A549 (cell line): ENCODE measurements around the gene DCLK1. TPM values are rescaled to one million over a fixed set of nuclear protein-coding genes. Genes with fewer than 3 reads are reported as not detected.
A peak's percentile ranks its signal among the peaks of the same experiment; 100 is the strongest.

ENCODE experiments used
- ATAC-seq, 2 experiments: fragments of 200-7000 bp in 1 of 2; fragments of >200 bp in 1 of 2; cut with Nextera tagmentation in 1 of 2; cut with Tn5 transposase in 1 of 2; 3 replicates each; pipeline versions ENCODE4 v1.8.0 to v1.9.1; 2018 to 2020; ENCODE audit warnings: mild to moderate bottlenecking in 1 of 2, moderate library complexity in 1 of 2
- CTCF ChIA-PET: fragments of 300-600 bp; sonication (Branson Sonifier 250); formaldehyde crosslinking; extraction: SDS; loops from one replicate; lab custom pipeline; 2021; ENCODE audit warnings: antibody characterized with exemption, inconsistent platforms; lab: Yijun Ruan, JAX
- POLR2A ChIA-PET: fragments of 350-600 bp; formaldehyde crosslinking; extraction: SDS; loops from one replicate; lab custom pipeline; 2021; ENCODE audit warnings: antibody characterized with exemption, inconsistent platforms; lab: Yijun Ruan, JAX
- DNase-seq, 2 experiments: peaks; one replicate each; pipeline versions ENCODE4 v3.0.0 to v3.0.0-alpha.2; 2011 to 2016; ENCODE audit warnings: low read depth in 1 of 2, low spot score in 1 of 2
- FAIRE-seq: peaks from 2 replicates; lab custom pipeline; 2011; peaks lifted over from hg19 to GRCh38; lab: Jason Lieb, UNC
- H3K27ac ChIP-seq, 2 experiments: fragments of >200 bp; sonication (Bioruptor Twin); formaldehyde crosslinking; 3 replicates each; pipeline ENCODE4 v1.5.1; 2016 to 2017
- H3K4me1 ChIP-seq: fragments of >200 bp; sonication (Bioruptor Twin); formaldehyde crosslinking; 3 replicates; pipeline ENCODE4 v1.6.1; 2016
- H3K4me2 ChIP-seq: fragments of >200 bp; sonication (Bioruptor Twin); formaldehyde crosslinking; 3 replicates; pipeline ENCODE4 v1.6.1; 2016
- H3K4me3 ChIP-seq: fragments of >200 bp; sonication (Bioruptor Twin); formaldehyde crosslinking; 3 replicates; pipeline ENCODE4 v1.5.1; 2016
- H3K9me3 ChIP-seq: fragments of >200 bp; sonication (Bioruptor Twin); formaldehyde crosslinking; 3 replicates; pipeline ENCODE4 v1.6.1; 2016
- FOSB ChIP-seq: fragments of 250-450 bp; sonication (Bioruptor Pico); IDR thresholded peaks from 2 replicates; pipeline ENCODE4 v1.5.0; 2020; ENCODE audit warnings: mild to moderate bottlenecking, moderate library complexity
- FOSL2 ChIP-seq, 2 experiments: fragments of 450-650 bp in 1 of 2; fragments of >200 bp in 1 of 2; sonication (Bioruptor Twin) in 1 of 2; formaldehyde crosslinking; IDR thresholded peaks; 2 replicates each; pipeline versions ENCODE4 v1.5.0 to v1.6.1; 2016 to 2020; ENCODE audit warnings: mild to moderate bottlenecking in 1 of 2, moderate library complexity in 1 of 2
- HOXB13 ChIP-seq: fragments of 250-450 bp; sonication (Bioruptor Pico); IDR thresholded peaks from 2 replicates; pipeline ENCODE4 v1.5.0; 2020; ENCODE audit warnings: low read depth, mild to moderate bottlenecking, moderate library complexity
- JUN ChIP-seq, 2 experiments: fragments of >200 bp; sonication (Bioruptor Twin); formaldehyde crosslinking; IDR thresholded peaks; 2 replicates in 1 of 2; 3 replicates in 1 of 2; pipeline ENCODE4 v1.6.1; 2016 to 2017
- MAZ ChIP-seq: fragments of 150-350 bp; IDR thresholded peaks from 2 replicates; pipeline ENCODE4 v1.6.1; 2014; ENCODE audit warnings: antibody characterized with exemption, low read depth, low read length, borderline replicate concordance
- NR3C1 ChIP-seq: fragments of >200 bp; sonication (Bioruptor Twin); formaldehyde crosslinking; IDR thresholded peaks from 3 replicates; pipeline ENCODE4 v1.6.1; 2017
- PHF8 ChIP-seq: fragments of 200-600 bp; sonication (generic); IDR thresholded peaks from 2 replicates; pipeline ENCODE4 v1.6.1; 2016; ENCODE audit warnings: low read depth, mild to moderate bottlenecking, antibody characterized with exemption, moderate library complexity, borderline replicate concordance
- RAD21 ChIP-seq, 2 experiments: fragments of >200 bp in 1 of 2; sonication (Bioruptor Twin) in 1 of 2; formaldehyde crosslinking in 1 of 2; IDR thresholded peaks in 1 of 2; conservative IDR thresholded peaks in 1 of 2; 2 replicates in 1 of 2; 3 replicates in 1 of 2; pipeline ENCODE4 v1.6.1; 2012 to 2018; ENCODE audit warnings: inconsistent platforms in 1 of 2
- RARB ChIP-seq: fragments of 250-450 bp; sonication (Bioruptor Pico); IDR thresholded peaks from 2 replicates; pipeline ENCODE4 v1.8.0; 2021; ENCODE audit warnings: mild to moderate bottlenecking, moderate library complexity
- RCOR1 ChIP-seq: fragments of 150-350 bp; IDR thresholded peaks from 2 replicates; pipeline ENCODE4 v1.6.1; 2014; ENCODE audit warnings: antibody characterized with exemption, low read length, low read depth
- SMC3 ChIP-seq: fragments of >200 bp; sonication (Bioruptor Twin); formaldehyde crosslinking; IDR thresholded peaks from 3 replicates; pipeline ENCODE4 v1.6.1; 2018; ENCODE audit warnings: inconsistent platforms
- SREBF2 ChIP-seq: fragments of 450-650 bp; IDR thresholded peaks from 2 replicates; pipeline ENCODE4 v1.6.1; 2014; ENCODE audit warnings: mild to moderate bottlenecking, moderate library complexity
- TFCP2L1 ChIP-seq: fragments of 250-450 bp; sonication (Bioruptor Pico); IDR thresholded peaks from 2 replicates; pipeline ENCODE4 v1.5.0; 2021; ENCODE audit warnings: mild to moderate bottlenecking
- TP53 ChIP-seq: fragments of 250-450 bp; sonication (Bioruptor Pico); IDR thresholded peaks from 2 replicates; pipeline ENCODE4 v1.5.0; 2021; ENCODE audit warnings: mild to moderate bottlenecking, moderate library complexity
- ZNF302 ChIP-seq: fragments of 250-450 bp; sonication (Bioruptor Pico); IDR thresholded peaks from 2 replicates; pipeline ENCODE4 v1.9.0; 2021; ENCODE audit warnings: inconsistent platforms, mild to moderate bottlenecking, moderate library complexity
- WGBS: methylation state at CpG from one replicate; pipeline ENCODE4 v1.1.6; 2017; ENCODE audit errors: missing lambda C conversion rate; 5-methylcytosine and 5-hydroxymethylcytosine counted together
- polyA plus RNA-seq, 4 experiments: library from polyadenylated mRNA; depleted of rRNA in 3 of 4; stranded (reverse); fragments of >200 nt; fragmentation: RNase III in 1 of 4; extraction: RNeasy Plus Mini Kit Qiagen cat#74134 plus additional on column Dnase treatment in 1 of 4; gene quantifications; 2 replicates in 3 of 4; 3 replicates in 1 of 4; pipeline ENCODE4 v1.2.3, GENCODE V29; 2011 to 2017
- TF ChIP-seq, protein P1 (sequence below): fragments of 150-350 bp; IDR thresholded peaks from 2 replicates; pipeline ENCODE4 v1.6.1; 2014; ENCODE audit warnings: low read depth, mild to moderate bottlenecking, low read length
- TF ChIP-seq, protein P2 (sequence below): IDR thresholded peaks from 2 replicates; pipeline ENCODE4 v1.6.1; 2012; ENCODE audit warnings: low read depth, borderline replicate concordance
- TF ChIP-seq, protein P3 (sequence below): fragments of 450-650 bp; IDR thresholded peaks from 2 replicates; pipeline ENCODE4 v1.6.1; 2014; ENCODE audit warnings: antibody characterized with exemption
- TF ChIP-seq, protein P4 (sequence below): fragments of >200 bp; sonication (Bioruptor Twin); formaldehyde crosslinking; IDR thresholded peaks from 3 replicates; pipeline ENCODE4 v1.5.1; 2016

Gene DCLK1
- polyA plus RNA-seq, 2 of the 4 experiments (the other 2 are of a cell fraction), result 0.13 to 0.21 TPM

DNA sequence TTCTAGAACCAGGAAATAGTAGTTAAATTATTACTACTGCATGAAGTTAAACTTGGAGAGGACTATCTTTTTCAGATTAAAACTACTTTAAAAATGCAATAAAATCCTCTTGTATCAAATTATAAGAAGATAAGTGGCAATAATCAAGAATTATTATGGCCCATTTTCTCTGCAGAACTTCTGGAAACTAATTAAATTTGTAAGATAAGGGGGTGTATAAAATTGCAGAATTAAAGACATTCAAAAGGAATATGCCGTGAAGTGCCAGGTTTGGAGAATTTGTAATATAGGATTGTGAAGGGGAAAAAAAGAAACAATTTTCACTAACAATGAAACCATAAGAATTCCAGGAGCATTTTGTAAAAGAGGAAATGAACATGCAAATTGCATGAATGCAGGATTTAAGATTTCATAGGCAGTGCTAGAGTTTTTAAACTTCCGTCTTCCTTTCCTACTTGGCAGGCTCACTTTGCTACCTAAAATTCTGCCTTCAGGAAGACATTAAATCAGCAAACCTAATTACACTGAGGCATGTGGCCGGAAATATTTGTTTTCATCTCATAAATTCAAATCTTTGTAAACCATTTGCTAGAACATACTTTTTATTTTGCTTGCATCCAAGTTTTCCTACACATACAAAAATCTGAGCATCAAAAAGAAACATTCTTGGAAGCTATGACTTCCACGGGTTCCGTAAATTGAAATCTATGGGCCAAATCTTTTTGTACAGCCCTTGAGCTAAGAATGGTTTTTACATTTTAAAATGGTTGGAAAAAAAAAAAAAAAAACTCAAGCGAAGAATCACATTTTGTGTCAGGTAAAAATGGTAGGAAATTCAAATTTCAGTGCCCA is 166.9 kb downstream of the DCLK1 start:
- Histone ChIP-seq H3K27ac (no peak overlapping the region), H3K4me1 (peaks cover 5% of the 10 kb centered on the region; the same call in 2 of the 3 replicates), H3K9me3 (no peaks in the 10 kb centered on the region), H3K4me3 (no peak overlapping the region), H3K4me2 (peak overlapping the region; percentile 26; the same call in 2 of the 3 replicates)
- TF ChIP-seq SREBF2 (no peak), TP53 (CRISPR knock-in tag) (no peak), JUN (IDR thresholded peaks at IDR 0.05) (no peak), RCOR1 (no peak), ZNF302 (no peak), FOSL2 (IDR thresholded peaks at IDR 0.05) (no peak), FOSL2 (CRISPR knock-in tag; IDR thresholded peaks at IDR 0.05) (no peak), PHF8 (no peak), TFCP2L1 (CRISPR knock-in tag) (no peak), RARB (CRISPR knock-in tag) (no peak), FOSB (CRISPR knock-in tag) (no peak)
- TF ChIP-seq, protein P1, sequence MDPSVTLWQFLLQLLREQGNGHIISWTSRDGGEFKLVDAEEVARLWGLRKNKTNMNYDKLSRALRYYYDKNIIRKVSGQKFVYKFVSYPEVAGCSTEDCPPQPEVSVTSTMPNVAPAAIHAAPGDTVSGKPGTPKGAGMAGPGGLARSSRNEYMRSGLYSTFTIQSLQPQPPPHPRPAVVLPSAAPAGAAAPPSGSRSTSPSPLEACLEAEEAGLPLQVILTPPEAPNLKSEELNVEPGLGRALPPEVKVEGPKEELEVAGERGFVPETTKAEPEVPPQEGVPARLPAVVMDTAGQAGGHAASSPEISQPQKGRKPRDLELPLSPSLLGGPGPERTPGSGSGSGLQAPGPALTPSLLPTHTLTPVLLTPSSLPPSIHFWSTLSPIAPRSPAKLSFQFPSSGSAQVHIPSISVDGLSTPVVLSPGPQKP, result no peak
- TF ChIP-seq, protein P2, sequence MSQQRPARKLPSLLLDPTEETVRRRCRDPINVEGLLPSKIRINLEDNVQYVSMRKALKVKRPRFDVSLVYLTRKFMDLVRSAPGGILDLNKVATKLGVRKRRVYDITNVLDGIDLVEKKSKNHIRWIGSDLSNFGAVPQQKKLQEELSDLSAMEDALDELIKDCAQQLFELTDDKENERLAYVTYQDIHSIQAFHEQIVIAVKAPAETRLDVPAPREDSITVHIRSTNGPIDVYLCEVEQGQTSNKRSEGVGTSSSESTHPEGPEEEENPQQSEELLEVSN, result no peak
- TF ChIP-seq, protein P3, sequence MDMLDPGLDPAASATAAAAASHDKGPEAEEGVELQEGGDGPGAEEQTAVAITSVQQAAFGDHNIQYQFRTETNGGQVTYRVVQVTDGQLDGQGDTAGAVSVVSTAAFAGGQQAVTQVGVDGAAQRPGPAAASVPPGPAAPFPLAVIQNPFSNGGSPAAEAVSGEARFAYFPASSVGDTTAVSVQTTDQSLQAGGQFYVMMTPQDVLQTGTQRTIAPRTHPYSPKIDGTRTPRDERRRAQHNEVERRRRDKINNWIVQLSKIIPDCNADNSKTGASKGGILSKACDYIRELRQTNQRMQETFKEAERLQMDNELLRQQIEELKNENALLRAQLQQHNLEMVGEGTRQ, result no peak
- TF ChIP-seq, protein P4, sequence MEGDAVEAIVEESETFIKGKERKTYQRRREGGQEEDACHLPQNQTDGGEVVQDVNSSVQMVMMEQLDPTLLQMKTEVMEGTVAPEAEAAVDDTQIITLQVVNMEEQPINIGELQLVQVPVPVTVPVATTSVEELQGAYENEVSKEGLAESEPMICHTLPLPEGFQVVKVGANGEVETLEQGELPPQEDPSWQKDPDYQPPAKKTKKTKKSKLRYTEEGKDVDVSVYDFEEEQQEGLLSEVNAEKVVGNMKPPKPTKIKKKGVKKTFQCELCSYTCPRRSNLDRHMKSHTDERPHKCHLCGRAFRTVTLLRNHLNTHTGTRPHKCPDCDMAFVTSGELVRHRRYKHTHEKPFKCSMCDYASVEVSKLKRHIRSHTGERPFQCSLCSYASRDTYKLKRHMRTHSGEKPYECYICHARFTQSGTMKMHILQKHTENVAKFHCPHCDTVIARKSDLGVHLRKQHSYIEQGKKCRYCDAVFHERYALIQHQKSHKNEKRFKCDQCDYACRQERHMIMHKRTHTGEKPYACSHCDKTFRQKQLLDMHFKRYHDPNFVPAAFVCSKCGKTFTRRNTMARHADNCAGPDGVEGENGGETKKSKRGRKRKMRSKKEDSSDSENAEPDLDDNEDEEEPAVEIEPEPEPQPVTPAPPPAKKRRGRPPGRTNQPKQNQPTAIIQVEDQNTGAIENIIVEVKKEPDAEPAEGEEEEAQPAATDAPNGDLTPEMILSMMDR, result no peak
- DNase-seq, result no peak
- POLR2A ChIA-PET, result no interaction called here
- ATAC-seq, result no peak
- no peak for FAIRE-seq
- 66% methylated on average over 6 of the region's 6 CpGs for WGBS
- CTCF ChIA-PET, result interaction anchor here (0.7 kb wide), 1 partner anchor 525 kb away, joined by 3 read pairs; no protein-coding TSS in a partner anchor

DNA sequence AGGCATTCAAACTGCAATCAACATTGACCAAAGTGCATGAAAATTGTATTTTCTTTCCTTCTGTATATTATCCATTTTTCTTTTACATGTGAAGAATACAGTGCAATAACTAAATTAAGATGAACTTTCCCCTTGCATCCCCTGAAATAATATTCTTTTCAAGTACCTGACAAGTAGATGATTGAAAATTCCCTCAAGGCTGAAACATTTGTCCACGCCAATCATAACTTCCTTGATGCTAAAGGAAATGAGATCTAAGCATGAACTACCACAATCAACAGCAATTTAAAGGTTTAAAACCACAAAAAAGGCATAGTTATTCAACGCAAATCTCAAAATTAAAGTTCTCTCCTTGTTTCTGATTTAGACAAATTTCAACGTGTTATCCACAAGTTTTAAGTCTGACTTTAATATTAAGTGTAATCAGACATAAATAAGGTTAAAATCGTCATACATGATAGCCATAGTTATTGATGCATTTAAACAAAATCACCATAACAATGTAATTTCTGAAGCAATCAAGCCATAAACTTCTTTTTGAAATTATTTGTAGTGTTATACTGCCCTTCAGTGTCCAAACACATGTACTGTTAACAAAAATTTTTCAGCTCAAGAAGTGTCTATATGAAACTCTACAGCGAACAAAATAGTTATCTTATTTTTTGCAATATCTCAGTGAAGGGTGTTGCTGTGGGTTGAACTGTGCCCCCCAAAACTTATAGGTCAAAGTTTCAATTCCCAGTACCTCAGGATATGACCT is 169.5 kb downstream of the DCLK1 start:
- no peak for DNase-seq
- no peak; a peak in 1 of 6 replicates for ATAC-seq
- Histone ChIP-seq H3K27ac (no peak overlapping the region), H3K4me3 (no peak overlapping the region), H3K4me1 (peaks cover 5% of the 10 kb centered on the region; the same call in 2 of the 3 replicates), H3K4me2 (no peak overlapping the region), H3K9me3 (peaks cover 3% of the 10 kb centered on the region; the same call in 1 of the 3 replicates)
- POLR2A ChIA-PET, result no interaction called here
- CTCF ChIA-PET, result interaction anchor here (1.0 to 2.0 kb wide), 5 partner anchors 8 to 143 kb away, joined by 3 to 8 read pairs (median 4); no protein-coding TSS in a partner anchor
- no peak for FAIRE-seq
- no peak for TF ChIP-seq MAZ
- TF ChIP-seq, protein P4, result peak; percentile 26; the same call in 2 of the 3 replicates
- no peak for TF ChIP-seq HOXB13 (CRISPR knock-in tag)
- TF ChIP-seq RAD21 (conservative IDR thresholded peaks at IDR 0.05 in 1 of 2, IDR thresholded peaks at IDR 0.05 in 1 of 2), result peak; percentile 41 to 48; a peak in 4 of 5 replicates
- TF ChIP-seq NR3C1, result no peak
- TF ChIP-seq SMC3, result peak; percentile 23; the same call in 1 of the 3 replicates
- TF ChIP-seq, all 56 proteins: peak for 3
- 37% methylated on average over 5 of the region's 5 CpGs for WGBS
